ENCODE data around the gene CISD3.
A peak's percentile ranks its signal among the peaks of the same experiment; 100 is the strongest.

DNA sequence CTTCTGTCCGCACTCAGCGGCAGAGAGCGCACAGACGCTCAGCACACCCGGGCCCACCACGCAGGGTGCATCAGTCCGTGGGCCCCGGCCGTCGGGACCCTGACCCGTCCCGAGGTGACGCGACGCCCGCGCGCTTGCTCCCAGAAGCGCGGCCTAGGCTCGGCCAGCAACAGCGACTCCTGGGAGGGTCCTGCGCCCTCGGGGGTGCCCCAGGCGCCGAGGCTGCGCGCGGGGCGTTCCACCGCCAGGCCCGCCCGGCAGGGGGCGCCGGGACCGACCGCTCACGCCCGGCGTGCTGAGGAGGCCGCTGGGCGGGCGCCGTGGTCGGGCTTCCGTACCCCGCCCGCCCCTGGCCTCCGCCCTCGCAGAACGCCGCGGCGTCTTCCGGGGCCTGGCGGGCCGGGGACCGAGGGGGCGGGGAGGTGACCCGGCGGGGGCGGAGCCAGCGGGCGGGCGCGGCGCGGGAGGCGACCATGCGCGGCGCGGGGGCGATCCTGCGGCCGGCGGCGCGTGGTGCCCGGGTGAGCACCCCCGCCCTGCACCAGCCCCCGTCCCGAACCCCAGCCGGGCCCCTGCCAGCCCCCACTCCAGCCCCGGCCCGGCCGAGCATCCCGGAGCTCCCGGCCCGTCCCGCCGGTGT lies at the start of gene CISD3:
- TF ChIP-seq POLR2AphosphoS5 (IDR thresholded peaks at IDR 0.05; ENCODE audit: low read depth, low read length) = peak; percentile 41; the same call in 1 of the 2 replicates
- TF ChIP-seq TAF1 (IDR thresholded peaks at IDR 0.05; ENCODE audit: borderline replicate concordance, insufficient read depth, low read length) = no peak
- TF ChIP-seq, protein P1, sequence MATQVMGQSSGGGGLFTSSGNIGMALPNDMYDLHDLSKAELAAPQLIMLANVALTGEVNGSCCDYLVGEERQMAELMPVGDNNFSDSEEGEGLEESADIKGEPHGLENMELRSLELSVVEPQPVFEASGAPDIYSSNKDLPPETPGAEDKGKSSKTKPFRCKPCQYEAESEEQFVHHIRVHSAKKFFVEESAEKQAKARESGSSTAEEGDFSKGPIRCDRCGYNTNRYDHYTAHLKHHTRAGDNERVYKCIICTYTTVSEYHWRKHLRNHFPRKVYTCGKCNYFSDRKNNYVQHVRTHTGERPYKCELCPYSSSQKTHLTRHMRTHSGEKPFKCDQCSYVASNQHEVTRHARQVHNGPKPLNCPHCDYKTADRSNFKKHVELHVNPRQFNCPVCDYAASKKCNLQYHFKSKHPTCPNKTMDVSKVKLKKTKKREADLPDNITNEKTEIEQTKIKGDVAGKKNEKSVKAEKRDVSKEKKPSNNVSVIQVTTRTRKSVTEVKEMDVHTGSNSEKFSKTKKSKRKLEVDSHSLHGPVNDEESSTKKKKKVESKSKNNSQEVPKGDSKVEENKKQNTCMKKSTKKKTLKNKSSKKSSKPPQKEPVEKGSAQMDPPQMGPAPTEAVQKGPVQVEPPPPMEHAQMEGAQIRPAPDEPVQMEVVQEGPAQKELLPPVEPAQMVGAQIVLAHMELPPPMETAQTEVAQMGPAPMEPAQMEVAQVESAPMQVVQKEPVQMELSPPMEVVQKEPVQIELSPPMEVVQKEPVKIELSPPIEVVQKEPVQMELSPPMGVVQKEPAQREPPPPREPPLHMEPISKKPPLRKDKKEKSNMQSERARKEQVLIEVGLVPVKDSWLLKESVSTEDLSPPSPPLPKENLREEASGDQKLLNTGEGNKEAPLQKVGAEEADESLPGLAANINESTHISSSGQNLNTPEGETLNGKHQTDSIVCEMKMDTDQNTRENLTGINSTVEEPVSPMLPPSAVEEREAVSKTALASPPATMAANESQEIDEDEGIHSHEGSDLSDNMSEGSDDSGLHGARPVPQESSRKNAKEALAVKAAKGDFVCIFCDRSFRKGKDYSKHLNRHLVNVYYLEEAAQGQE (IDR thresholded peaks at IDR 0.05; ENCODE audit: insufficient read depth in 1 of 2, low read depth in 2 of 2, low read length in 2 of 2) = no peak
- TF ChIP-seq SIN3A (IDR thresholded peaks at IDR 0.05; ENCODE audit: borderline replicate concordance, insufficient read depth, low read length) = no peak
- TF ChIP-seq FOXP2 (optimal IDR thresholded peaks at IDR 0.05; ENCODE audit: borderline replicate concordance, extremely low read depth, extremely low read length, insufficient read depth) = peak; percentile 51
